Measurements from ENCODE around the gene NEAT1.
"Not testable (repeated sequence)": the region's sequence is repeated elsewhere in the genome, so short reads cannot be mapped to it uniquely, and the experiment has no call there.

NEAT1 gene

DNA sequence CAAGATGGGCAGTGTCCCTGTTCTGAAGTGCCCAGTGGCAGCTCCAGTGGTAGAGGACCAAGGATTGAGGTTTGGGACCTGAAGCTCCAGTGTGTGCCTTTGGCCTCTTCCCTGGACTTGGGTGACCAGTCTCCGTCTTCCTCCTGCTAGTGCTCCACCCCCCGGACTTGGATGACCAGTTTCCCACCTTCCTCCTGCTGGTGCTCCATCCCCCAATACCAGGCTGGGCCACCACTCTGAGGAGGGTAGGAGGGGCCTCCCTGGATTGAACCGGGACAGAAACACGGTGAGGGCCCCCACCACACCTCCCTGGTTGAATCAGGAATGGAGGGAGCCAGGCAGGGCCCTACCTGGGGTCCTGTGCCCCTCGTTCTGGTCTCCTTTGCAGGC lies 10.9 kb upstream of the NEAT1 start:
- DNase-seq, result peak; percentile 20

DNA sequence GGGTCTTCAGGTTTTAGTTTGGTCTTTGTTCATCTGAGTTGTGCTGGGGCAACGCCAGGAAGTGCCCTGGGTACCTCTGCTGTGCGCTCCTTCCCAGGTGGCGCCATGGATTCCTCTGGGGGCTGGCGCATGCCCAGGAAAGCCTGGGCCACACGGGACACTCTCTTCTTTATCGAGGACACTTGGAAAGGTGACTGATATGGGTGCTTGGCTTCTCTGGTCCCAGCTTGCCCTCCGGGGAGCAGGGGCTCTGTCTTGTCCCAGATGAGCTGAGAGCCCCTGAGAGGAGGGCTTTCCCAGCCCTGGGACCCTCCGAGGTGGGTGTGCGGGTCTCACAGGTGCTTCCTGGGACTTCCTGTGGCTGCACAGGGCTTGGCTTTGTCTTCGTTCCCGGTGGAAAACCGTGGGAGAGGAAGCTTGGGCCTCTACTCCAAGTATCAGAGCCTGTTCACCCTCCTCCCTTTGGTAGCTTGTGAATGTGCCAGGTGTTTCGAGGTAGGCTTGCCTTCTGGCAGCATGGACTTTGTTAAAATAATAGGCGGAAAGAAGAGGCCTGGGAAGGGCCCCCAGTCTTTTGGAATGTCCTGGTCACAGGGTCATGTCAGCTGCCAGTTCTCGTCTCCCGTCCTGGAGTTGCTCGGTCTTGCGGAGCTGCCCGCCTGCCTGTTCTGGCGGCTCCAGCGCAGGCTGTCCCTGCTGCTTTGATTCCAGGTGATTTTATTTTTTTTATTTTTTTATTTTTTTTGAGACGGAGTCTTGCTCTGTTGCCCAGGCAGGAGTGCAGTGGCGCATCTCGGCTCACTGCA lies 10.1 kb upstream of the NEAT1 start:
- DNase-seq, result peak; percentile 14

DNA sequence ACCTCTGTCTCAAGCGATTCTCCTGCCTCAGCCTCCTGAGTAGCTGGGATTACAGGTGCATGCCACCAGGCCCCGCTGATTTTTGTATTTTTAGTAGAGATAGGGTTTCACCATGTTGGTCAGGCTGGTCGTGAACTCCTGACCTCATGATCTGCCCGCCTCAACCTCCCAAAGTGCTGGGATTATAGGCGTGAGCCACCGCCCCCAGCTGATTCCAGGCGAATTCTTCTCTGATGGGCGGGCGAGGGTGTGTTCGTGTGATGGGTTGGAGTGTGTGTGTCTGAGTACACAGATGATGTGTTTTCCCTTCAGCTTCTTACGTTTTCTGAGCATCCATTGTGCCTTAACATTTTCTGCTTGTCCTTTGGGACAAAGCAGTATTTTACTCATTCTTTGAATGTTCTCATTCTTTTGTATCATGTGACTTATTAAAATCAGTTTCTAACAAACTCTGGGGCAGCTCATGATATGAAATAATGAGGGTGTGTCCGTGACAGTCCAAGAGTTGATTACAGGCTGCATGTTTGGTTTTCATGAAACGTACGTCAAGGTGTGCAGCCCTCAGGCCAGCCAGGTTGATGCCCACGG lies 9.4 kb upstream of the NEAT1 start:
- not testable (repeated sequence) for DNase-seq

DNA sequence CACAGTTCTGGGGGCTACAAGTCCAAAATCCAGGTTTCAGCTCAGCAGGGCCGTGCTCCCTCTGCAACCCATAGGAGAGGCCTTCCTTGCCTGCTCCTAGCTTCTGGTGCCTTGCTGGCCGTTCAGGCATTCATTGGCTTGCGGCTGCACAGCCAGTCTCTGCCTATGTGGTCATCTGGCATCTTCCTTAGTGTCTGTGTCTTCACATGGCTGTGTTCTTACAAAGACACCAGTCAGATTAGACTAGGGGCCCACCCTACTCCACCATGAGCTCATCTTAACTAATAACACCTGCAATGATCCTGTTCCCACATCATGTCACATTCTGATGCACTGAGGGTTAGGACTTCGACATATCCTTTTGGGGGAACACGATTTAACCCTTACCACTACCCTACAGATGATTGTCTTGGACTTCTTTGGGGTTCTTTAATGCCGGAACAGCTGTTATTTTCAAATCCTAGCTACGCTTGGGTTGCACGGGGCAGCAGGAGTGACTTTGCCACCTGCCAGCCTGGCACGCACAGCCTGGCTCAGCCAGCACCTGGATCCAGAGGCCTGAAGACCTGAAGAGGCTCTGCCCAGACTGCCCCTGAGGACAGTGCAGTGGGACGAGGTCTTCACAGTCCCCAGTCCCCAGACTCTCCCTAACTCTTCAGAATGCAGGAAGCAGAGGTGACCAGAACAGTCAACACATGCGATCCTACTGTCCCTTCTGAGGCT lies 7.7 kb upstream of the NEAT1 start:
- DNase-seq, result peak; percentile 19

DNA sequence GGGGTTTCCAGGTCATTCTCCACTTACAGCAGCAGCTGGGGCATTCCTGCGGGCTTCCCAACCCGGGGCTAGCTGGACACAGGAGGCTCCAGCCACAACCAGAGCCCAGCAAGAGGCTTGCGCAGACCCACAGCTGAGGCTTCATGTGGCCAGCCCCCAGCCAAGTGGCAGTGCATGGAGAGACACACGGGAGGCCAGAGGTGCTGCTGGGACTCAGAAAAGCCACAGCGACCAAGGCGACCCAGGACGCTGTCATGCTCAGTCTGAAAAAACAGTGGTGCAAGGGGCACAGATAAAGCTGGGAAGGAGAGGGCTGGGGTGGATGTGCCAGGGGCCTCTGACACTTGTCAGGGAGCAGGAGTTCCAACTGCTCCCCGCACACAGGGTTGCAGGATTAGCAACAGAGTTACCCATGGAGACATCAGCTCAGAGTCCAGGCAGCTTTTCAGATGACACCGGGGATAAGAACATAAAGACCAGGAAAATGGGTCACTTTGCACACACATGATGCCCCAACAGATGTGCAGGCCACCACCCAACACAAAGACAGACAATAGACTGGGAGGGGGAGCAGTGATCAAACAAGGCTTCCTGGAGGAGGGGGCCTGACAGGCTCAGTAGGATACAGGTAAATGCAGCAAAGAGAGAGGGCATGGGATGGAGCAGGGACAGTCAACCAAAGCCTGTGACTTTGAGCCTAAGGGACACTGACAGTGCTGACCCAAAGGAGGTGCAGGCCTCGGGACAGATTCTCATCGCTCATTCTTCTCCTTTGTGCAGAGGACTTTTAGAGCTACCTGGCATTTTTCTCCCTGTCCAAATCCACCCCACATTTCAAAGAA lies 6.9 kb upstream of the NEAT1 start:
- DNase-seq, result peak; percentile 11

DNA sequence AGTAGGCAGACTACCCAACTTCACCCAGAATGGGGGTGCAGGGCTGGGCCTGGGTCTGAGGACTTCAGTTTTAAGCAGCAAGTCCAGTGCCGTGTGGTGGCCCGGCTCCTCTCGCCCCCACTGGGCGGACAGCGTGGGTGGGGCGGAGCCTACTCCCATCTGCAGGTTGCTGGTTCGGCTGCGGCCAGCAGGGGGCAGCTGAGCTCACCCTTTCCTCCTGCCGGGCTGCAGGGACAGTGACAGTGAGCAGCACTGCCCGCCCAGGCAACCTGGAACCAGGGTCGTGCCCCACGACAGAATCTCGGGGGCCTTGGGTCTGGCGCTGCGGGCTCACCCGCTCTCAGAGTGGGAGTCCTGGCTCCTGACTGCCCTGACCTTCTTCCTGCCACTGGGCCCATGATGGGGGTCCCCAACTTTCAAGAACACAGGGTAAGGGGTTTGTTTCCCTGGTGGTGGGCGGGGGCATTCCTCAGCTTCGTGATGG lies 6.2 kb upstream of the NEAT1 start:
- DNase-seq, result peak; percentile 99

DNA sequence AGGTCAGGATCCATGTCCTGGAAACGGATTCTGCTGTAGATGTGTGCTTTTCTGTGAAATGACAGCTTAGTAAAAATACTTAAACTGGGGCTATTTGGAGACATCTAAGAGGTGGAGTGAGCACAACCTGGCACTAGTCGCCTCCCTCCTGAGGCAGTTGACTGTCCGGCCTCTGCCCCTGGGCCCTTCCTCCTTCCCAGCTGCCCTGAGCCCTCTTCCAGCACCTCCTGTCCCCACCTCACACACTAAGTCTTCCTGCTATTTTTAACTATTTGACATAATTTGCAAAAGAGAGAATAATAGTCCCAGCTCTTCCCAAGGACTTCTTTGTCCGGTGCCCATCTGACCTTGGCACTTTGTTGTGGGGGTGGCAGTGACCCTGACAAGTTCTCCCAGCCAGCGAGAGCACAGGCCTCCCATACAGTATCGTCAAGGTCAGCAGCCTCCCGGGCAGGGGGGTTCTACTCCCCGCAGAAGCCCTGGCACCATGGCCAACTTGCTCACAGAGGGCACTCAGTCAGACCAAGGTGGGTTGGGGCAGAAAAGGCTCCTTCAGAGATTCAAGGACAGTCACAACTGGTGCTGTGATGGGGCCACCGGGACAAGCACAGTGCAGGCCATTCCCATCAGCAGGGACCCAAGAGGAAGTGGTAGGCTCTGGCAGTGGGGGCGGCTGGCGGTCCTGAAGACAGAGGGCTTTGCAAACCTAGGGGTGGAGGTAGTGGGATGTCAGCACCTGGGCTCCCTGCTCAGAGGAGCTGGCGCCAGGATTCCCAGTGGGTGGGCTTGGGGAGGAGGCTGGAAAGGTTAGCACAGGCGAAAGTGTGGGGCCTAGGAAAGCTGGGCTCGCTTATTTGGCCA lies 5.5 kb upstream of the NEAT1 start:
- no peak for DNase-seq

DNA sequence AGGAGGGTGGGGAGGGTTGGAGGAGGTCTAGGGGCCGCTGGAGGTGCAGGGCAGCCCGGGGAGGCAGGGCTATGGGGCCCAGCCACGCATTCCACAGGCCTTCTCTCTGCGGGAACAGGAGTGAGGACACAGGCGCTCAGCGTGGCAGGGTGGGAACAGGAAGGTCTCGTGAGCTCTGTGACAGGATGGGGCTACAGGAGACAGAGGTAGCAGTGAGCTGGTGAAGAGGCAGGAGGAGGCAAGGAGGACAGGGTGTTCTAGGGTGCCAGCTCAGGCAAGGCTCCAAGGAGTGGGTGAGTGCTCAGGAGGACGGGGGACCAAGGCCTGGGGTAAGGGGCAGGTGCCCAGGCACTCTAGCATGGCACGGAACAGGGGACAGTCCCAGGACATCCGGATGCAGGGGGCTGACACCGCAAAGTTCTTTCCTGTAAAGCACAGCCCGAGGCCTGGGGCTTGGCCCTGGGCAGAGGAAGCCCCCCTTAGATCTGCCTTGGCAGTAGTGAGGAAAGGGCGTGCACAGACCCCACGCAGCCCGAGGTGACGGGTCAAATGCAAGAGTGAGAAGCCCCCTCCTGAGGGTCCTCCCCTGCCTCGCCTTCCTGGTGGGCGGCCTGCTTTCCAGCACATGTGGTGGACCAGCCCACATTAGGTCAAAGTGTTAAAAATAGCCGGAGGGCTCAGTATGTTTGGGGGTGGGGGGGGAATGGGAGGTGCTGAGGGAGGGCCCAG lies 4.7 kb upstream of the NEAT1 start:
- DNase-seq, result no peak

DNA sequence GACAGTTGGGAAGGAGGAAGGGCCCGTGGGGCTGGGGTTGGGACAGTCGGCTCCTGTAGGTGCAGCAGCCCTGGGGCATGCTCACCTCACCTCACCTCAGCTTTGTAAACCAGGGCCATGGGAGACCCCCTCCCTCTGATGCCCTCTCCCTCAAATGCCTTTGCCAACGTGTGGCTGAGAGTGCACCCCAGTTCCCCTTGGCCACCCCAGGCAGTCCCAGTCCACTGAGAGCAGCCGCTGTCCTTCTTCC lies 4.2 kb upstream of the NEAT1 start:
- DNase-seq, result no peak

DNA sequence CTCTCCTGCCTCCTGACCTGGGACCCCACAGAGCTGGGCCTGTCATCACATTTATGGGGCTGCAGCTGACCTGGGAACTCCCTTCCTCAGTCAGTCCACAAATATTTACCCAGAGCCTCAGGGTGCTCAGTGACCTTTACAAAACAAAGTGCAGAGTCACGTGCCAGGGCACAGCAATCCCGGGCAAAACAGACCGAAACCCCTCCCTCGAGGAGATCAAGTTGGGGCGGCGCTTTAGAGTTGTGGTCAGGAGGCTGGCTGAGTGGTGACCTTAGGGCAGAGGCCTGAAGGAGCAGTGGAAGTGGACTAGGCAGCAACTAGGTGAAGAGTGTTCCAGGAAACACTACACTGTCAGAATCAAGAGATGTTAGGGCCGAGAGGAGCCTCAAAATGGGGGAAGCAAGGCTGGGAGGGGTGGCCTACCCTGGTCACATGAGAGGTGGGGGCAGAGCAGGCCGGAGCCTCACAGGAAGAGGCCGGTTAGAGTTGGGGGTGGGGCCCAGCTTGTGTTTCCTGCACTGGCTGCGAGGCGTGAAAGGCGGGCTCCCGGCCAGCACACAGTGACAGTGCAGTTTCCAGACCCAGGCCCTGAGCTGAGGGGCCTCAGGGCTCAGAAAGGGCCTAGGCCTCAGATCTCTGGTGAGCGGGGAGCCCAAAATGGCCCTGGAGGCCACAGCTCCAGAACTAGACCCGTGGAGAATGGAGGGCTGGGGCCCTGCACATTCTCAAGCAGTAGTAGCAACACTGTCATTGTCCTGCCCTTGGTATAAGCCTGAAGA lies 3.7 kb upstream of the NEAT1 start:
- DNase-seq, result peak; percentile 93

DNA sequence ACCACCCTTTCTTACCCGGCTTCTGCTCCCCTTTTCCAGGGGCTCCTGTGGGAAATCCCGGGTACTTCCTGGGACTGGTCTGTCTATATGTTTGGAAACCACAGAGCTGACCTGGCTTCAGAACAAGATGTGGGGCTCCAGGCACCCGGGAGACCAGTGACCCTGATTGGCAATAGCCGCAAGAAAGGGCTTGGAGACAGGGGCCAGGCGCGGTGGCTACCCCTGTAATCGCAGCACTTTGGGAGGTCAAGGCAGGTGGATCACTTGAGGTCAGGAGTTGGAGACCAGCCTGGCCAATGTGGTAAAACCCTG lies 3.2 kb upstream of the NEAT1 start:
- DNase-seq, result no peak

DNA sequence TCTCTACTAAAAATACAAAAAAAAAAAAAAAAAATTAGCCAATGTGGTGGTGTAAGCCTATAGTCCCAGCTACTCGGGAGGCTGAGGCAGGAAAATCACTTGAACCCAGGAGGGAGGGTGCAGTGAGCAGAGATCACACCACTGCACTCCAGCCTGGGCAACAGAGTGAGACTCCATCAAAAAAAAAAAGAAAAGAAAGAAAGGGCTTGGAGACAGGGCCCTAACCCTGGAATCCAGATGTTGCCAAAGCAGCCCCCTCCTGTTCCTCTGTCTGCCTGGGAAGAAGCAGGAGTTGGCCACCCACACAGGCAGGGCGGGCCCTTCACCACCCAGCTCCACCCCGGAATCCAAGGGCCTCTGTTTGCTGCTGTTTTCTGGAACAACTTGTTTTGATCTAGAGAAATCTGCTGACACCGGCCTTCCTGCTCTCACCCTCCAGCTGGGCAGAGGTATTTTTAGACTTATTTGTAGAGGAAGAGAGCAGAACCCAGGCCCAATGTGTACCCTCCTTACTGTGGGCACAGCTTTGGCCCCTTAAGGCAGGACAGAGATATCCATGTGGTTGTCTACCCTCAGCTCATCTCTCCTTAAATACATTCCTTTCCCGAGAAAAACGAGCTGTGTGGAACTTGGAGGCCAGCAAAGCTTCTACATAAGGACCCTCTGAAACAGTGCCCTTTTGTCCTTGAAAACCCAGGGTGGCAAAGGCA lies 2.7 kb upstream of the NEAT1 start:
- DNase-seq, result no peak

DNA sequence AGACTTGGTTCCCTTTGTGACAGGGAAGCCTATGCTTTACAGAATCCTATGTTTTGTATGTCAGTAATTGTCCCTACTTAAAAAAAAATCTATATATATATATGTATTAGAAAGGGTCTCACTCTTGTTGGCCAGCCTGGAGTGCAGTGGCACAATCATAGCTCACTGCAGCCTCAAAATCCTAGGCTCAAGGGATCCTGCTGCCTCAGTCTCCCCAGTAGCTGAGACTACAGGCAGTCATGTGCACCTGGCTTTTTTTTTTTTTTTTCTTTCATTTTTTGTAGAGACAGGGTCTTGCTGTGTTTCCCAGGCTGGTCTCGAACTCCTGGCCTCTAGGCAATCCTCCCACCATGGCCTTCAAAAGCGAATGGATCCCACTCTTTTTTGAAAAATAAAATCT lies 2.1 kb upstream of the NEAT1 start:
- DNase-seq, result no peak

DNA sequence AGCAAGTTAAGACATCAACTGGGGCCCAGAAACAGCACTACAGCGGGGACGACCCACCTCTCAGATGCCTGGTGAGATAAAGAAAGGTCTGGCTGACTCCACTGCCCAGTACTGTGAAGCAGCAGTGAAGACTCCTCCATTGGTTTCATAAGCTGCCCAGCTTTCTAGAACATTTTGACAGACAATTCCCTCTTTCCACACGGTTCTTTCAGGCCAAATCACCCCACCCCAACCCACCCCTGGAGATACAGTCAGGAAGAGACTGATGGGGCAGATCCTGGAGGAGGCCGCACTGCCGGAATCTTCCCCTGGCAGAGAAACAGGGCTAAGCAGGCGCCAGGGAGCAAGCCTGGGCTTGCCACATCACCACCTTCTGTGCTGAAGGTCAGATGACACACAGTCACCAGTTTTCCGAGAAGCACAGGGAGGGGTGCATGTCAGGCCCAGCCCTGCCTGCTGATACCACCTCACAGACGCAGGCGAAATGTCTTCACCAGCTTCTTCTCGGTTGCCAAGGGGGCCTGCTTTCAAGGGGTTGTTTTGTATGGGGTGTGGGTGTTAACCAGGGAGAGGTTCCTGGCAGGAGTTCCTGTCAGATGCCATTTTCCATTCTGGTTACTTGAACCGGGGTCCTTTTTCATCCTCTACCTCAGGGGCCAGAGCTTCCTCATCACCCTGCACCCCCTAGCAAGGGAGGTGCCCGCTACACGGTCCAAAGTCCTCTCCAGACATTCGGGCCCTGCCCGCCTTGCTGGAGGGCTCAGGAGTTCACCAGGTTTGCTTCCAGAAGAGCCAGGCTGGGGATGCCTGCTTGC lies 1.4 kb upstream of the NEAT1 start:
- DNase-seq, result no peak

DNA sequence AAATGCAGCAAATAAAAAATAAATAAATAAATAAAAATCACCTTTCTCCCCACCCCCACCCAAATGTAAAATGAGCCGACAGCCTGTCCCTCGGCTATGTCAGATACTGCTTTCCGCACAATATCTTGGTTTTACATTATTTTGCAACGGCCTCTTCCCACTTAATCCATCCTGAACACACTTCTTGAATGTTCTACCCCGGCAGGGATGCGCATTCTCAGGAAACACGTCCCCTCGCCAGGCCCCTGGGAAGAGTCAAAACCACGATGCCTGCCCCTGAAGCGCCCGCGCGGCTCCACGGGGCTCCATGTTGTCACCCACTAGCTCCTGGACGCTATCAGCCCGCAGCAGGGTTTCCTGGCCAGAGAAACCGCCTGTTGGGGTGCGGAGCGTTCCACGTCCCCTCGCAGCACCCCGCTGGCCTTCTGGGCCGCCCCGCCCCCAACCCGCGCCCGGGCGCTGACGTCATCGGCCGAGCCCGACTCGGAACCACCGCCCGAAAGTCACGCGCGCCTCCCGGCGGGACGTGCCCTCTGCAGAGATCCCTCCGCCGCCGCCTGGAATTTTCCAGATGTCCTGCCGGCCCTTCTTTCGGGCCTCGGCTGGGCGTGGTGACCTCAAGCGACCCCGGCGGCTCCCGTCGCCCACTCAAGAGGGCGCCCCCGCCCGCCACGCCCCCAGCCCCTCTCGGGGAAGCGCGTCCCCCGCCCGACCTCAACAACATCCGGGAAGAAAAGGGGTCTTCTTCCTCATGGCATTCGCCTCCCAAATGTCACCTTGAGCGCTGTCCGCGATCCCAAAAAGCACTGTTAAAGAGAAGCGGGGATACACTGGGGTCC lies 585 bp upstream of the NEAT1 start:
- peak; percentile 69 for DNase-seq

DNA sequence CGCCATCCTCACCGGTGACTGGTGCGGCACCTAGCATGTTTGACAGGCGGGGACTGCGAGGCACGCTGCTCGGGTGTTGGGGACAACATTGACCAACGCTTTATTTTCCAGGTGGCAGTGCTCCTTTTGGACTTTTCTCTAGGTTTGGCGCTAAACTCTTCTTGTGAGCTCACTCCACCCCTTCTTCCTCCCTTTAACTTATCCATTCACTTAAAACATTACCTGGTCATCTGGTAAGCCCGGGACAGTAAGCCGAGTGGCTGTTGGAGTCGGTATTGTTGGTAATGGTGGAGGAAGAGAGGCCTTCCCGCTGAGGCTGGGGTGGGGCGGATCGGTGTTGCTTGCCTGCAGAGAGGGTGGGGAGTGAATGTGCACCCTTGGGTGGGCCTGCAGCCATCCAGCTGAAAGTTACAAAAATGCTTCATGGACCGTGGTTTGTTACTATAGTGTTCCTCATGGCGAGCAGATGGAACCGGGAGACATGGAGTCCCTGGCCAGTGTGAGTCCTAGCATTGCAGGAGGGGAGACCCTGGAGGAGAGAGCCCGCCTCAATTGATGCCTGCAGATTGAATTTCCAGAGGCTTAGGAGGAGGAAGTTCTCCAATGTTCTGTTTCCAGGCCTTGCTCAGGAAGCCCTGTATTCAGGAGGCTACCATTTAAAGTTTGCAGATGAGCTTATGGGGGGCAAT lies 1.1 kb downstream of the NEAT1 start:
- DNase-seq, result no peak

DNA sequence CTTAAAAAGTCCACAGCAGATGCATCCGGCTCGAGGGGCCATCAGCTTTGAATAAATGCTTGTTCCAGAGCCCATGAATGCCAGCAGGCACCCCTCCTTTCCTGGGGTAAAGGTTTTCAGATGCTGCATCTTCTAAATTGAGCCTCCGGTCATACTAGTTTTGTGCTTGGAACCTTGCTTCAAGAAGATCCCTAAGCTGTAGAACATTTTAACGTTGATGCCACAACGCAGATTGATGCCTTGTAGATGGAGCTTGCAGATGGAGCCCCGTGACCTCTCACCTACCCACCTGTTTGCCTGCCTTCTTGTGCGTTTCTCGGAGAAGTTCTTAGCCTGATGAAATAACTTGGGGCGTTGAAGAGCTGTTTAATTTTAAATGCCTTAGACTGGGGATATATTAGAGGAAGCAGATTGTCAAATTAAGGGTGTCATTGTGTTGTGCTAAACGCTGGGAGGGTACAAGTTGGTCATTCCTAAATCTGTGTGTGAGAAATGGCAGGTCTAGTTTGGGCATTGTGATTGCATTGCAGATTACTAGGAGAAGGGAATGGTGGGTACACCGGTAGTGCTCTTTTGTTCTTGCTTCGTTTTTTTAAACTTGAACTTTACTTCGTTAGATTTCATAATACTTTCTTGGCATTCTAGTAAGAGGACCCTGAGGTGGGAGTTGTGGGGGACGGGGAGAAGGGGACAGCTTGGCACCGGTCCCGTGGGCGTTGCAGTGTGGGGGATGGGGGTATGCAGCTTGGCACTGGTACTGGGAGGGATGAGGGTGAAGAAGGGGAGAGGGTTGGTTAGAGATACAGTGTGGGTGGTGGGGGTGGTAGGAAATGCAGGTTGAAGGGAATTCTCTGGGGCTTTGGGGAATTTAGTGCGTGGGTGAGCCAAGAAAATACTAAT lies 1.9 kb downstream of the NEAT1 start:
- no peak for DNase-seq
